ENCODE measurements around the gene WDR45. TPM values are rescaled to one million over a fixed set of nuclear protein-coding genes. Genes with fewer than 3 reads are reported as not detected.

Gene WDR45
- total and polyA plus RNA-seq, 8 donors = 12.2 to 209 (median 83.1) TPM

- Histone ChIP-seq H3K27ac (peak overlapping the region; percentile 64 to 84 (median 74)), H3K9me3 (peaks cover 0 to 17% (median 0%) of the 10 kb centered on the region in 4 donors), H3K4me3 (peak overlapping the region; percentile 47 to 61 (median 59)), H3K4me1 (peaks cover 0 to 26% (median 12%) of the 10 kb centered on the region in 4 donors), H3K27me3 (no peaks in the 10 kb centered on the region), H3K36me3 (peaks cover 0 to 38% (median 32%) of the 10 kb centered on the region in 4 donors)
- WGBS, 5 donors = 17 to 63% (median 43%) methylated on average over 15 to 62 of the region's 63 CpGs
- intact Hi-C loops (cut with DNase I; ENCODE audit: low total_unique reads) = no loop called here
- TF ChIP-seq POLR2A (IDR thresholded peaks at IDR 0.05) (no peak), POLR2AphosphoS5 (IDR thresholded peaks at IDR 0.05) (peak in 2 of 3 donors; percentile 12 to 61)
- DNase-seq = peak; percentile 87 to 94
Observed at GRCh38 chrX:49071877-49072711, 7.6 kb downstream of the WDR45 start.

- TF ChIP-seq POLR2A (IDR thresholded peaks at IDR 0.05) (no peak), CTCF (IDR thresholded peaks at IDR 0.05) (no peak), POLR2AphosphoS5 (IDR thresholded peaks at IDR 0.05) (no peak), EP300 (IDR thresholded peaks at IDR 0.05) (no peak)
- Histone ChIP-seq H3K9me3 (peaks cover 0 to 17% (median 0%) of the 10 kb centered on the region in 4 donors), H3K4me3 (no peak overlapping the region), H3K27me3 (no peaks in the 10 kb centered on the region), H3K4me1 (peaks cover 0 to 26% (median 12%) of the 10 kb centered on the region in 4 donors), H3K36me3 (peaks cover 0 to 35% (median 28%) of the 10 kb centered on the region in 4 donors), H3K27ac (peak overlapping the region in 2 of 5 donors; percentile 71 to 80)
- intact Hi-C loops (cut with DNase I; ENCODE audit: low total_unique reads) = no loop called here
- DNase-seq = no peak
- 66 to 93% (median 84%) methylated on average over 2 to 4 of the region's 4 CpGs for WGBS, 5 donors
Observed at GRCh38 chrX:49070988-49071387, 8.7 kb downstream of the WDR45 start.

GRCh38 chrX:49069038-49069437 is 10.6 kb downstream of the WDR45 start:
- Histone ChIP-seq H3K36me3 (peaks cover 0 to 44% (median 35%) of the 10 kb centered on the region in 4 donors), H3K9me3 (peaks cover 0 to 8% (median 0%) of the 10 kb centered on the region in 4 donors), H3K4me1 (peaks cover 0 to 21% (median 12%) of the 10 kb centered on the region in 4 donors), H3K27ac (no peak overlapping the region), H3K27me3 (no peaks in the 10 kb centered on the region), H3K4me3 (no peak overlapping the region)
- WGBS, 5 donors = 87 to 93% (median 92%) methylated on average over 9 to 11 of the region's 11 CpGs
- no peak for DNase-seq
- TF ChIP-seq POLR2A (IDR thresholded peaks at IDR 0.05) (no peak), POLR2AphosphoS5 (IDR thresholded peaks at IDR 0.05) (no peak), EP300 (IDR thresholded peaks at IDR 0.05) (no peak), CTCF (IDR thresholded peaks at IDR 0.05) (no peak)
- intact Hi-C loops (cut with DNase I; ENCODE audit: low total_unique reads) = loop anchor here (10.0 kb wide), 1 partner anchor 56 kb away; the partner anchor contains the start of gene GPKOW

- TF ChIP-seq CTCF (IDR thresholded peaks at IDR 0.05) (no peak), POLR2A (IDR thresholded peaks at IDR 0.05) (no peak), EP300 (IDR thresholded peaks at IDR 0.05) (no peak), POLR2AphosphoS5 (IDR thresholded peaks at IDR 0.05) (no peak)
- no peak overlapping the region for H3K4me3 ChIP-seq
- no peak overlapping the region for H3K27ac ChIP-seq
- 84 to 100% (median 88%) methylated on average over 5 to 40 of the region's 41 CpGs for WGBS, 5 donors
- no peak for DNase-seq
- intact Hi-C loops (cut with DNase I; ENCODE audit: low total_unique reads) = loop anchor here (10.0 kb wide), 1 partner anchor 57 kb away; the partner anchor contains the start of gene GPKOW
- no peaks in the 10 kb centered on the region for H3K27me3 ChIP-seq
- peaks cover 0 to 8% (median 3%) of the 10 kb centered on the region in 4 donors for H3K4me1 ChIP-seq
- H3K9me3 ChIP-seq = no peaks in the 10 kb centered on the region
- H3K36me3 ChIP-seq = peaks cover 0 to 55% (median 47%) of the 10 kb centered on the region in 4 donors
Observed at GRCh38 chrX:49067285-49068120, 12.2 kb downstream of the WDR45 start.
